ENCODE results near the gene MAPKAP1. TPM values are rescaled to one million over a fixed set of nuclear protein-coding genes. Genes with fewer than 3 reads are reported as not detected.

MAPKAP1 gene
- total and polyA plus RNA-seq, 9 of the 15 experiments (the other 6 are each of a cell fraction or from before 2014, with no cell fraction given) = 2.6 to 82.1 (median 61.1) TPM

DNA sequence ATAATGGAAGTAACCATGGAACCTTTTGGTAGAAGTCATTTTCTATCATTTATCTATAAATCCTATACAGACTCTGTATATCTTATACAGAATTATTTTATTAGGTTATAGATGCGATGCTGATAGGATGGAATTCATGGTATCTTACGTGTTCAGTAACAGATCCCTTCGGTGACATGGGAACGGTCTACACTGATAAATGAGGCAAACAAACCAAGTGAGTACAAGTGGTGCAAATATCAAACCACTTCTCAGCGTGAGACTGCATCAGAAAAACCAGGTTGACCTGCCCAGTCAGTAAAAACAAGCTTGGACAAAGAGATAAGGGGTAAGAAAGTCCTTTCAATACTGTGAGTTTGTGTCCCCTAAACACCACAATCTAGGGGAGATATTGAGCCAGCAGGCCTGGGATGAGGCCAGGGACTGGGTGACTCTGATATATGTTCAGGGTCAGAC, 229.9 kb downstream of the MAPKAP1 start (continued):
- TF ChIP-seq CSDE1 (IDR thresholded peaks at IDR 0.05) (no peak), MYNN (IDR thresholded peaks at IDR 0.05) (0 out of 2 replicates have a peak, but pooled peaks have one; percentile 23), MYNN (CRISPR knock-in tag; IDR thresholded peaks at IDR 0.05) (no peak), ZFX (CRISPR knock-in tag; IDR thresholded peaks at IDR 0.05) (0 out of 2 replicates have a peak, but pooled peaks have one; percentile 5), POU5F1 (IDR thresholded peaks at IDR 0.05; ENCODE audit: borderline replicate concordance, low read depth, low read length, partially characterized antibody) (no peak), SETDB1 (IDR thresholded peaks at IDR 0.05; ENCODE audit: low read length) (no peak), CBFA2T2 (conservative IDR thresholded peaks at IDR 0.05) (peak; percentile 97), ZNF121 (CRISPR knock-in tag; conservative IDR thresholded peaks at IDR 0.05) (no peak), SMARCC2 (IDR thresholded peaks at IDR 0.05; ENCODE audit: low read depth) (peak; percentile 61; the same call in 1 of the 2 replicates), ZNF583 (CRISPR knock-in tag; IDR thresholded peaks at IDR 0.05) (no peak), ZNF384 (IDR thresholded peaks at IDR 0.05; ENCODE audit: low read depth, low read length) (no peak)
- TF ChIP-seq, protein P1, sequence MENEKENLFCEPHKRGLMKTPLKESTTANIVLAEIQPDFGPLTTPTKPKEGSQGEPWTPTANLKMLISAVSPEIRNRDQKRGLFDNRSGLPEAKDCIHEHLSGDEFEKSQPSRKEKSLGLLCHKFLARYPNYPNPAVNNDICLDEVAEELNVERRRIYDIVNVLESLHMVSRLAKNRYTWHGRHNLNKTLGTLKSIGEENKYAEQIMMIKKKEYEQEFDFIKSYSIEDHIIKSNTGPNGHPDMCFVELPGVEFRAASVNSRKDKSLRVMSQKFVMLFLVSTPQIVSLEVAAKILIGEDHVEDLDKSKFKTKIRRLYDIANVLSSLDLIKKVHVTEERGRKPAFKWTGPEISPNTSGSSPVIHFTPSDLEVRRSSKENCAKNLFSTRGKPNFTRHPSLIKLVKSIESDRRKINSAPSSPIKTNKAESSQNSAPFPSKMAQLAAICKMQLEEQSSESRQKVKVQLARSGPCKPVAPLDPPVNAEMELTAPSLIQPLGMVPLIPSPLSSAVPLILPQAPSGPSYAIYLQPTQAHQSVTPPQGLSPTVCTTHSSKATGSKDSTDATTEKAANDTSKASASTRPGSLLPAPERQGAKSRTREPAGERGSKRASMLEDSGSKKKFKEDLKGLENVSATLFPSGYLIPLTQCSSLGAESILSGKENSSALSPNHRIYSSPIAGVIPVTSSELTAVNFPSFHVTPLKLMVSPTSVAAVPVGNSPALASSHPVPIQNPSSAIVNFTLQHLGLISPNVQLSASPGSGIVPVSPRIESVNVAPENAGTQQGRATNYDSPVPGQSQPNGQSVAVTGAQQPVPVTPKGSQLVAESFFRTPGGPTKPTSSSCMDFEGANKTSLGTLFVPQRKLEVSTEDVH (IDR thresholded peaks at IDR 0.05; ENCODE audit: low read depth, partially characterized antibody) = no peak
- TF ChIP-seq, protein P2, sequence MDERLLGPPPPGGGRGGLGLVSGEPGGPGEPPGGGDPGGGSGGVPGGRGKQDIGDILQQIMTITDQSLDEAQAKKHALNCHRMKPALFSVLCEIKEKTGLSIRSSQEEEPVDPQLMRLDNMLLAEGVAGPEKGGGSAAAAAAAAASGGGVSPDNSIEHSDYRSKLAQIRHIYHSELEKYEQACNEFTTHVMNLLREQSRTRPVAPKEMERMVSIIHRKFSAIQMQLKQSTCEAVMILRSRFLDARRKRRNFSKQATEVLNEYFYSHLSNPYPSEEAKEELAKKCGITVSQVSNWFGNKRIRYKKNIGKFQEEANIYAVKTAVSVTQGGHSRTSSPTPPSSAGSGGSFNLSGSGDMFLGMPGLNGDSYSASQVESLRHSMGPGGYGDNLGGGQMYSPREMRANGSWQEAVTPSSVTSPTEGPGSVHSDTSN (CRISPR knock-in tag; IDR thresholded peaks at IDR 0.05; ENCODE audit: low read depth) = no peak
- TF ChIP-seq, protein P2 (tag; conservative IDR thresholded peaks at IDR 0.05; ENCODE audit: low read depth) = peak; percentile 56; the same call in 1 of the 2 replicates
- TF ChIP-seq, protein P3, sequence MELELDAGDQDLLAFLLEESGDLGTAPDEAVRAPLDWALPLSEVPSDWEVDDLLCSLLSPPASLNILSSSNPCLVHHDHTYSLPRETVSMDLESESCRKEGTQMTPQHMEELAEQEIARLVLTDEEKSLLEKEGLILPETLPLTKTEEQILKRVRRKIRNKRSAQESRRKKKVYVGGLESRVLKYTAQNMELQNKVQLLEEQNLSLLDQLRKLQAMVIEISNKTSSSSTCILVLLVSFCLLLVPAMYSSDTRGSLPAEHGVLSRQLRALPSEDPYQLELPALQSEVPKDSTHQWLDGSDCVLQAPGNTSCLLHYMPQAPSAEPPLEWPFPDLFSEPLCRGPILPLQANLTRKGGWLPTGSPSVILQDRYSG (tag; conservative IDR thresholded peaks at IDR 0.05; ENCODE audit: low read depth) = no peak
- TF ChIP-seq, protein P4, sequence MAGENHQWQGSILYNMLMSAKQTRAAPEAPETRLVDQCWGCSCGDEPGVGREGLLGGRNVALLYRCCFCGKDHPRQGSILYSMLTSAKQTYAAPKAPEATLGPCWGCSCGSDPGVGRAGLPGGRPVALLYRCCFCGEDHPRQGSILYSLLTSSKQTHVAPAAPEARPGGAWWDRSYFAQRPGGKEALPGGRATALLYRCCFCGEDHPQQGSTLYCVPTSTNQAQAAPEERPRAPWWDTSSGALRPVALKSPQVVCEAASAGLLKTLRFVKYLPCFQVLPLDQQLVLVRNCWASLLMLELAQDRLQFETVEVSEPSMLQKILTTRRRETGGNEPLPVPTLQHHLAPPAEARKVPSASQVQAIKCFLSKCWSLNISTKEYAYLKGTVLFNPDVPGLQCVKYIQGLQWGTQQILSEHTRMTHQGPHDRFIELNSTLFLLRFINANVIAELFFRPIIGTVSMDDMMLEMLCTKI (IDR thresholded peaks at IDR 0.05; ENCODE audit: partially characterized antibody) = no peak
- TF ChIP-seq, protein P5, sequence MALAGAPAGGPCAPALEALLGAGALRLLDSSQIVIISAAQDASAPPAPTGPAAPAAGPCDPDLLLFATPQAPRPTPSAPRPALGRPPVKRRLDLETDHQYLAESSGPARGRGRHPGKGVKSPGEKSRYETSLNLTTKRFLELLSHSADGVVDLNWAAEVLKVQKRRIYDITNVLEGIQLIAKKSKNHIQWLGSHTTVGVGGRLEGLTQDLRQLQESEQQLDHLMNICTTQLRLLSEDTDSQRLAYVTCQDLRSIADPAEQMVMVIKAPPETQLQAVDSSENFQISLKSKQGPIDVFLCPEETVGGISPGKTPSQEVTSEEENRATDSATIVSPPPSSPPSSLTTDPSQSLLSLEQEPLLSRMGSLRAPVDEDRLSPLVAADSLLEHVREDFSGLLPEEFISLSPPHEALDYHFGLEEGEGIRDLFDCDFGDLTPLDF (CRISPR knock-in tag; IDR thresholded peaks at IDR 0.05) = 0 out of 2 replicates have a peak, but pooled peaks have one; percentile 31
- TF ChIP-seq, protein P6, sequence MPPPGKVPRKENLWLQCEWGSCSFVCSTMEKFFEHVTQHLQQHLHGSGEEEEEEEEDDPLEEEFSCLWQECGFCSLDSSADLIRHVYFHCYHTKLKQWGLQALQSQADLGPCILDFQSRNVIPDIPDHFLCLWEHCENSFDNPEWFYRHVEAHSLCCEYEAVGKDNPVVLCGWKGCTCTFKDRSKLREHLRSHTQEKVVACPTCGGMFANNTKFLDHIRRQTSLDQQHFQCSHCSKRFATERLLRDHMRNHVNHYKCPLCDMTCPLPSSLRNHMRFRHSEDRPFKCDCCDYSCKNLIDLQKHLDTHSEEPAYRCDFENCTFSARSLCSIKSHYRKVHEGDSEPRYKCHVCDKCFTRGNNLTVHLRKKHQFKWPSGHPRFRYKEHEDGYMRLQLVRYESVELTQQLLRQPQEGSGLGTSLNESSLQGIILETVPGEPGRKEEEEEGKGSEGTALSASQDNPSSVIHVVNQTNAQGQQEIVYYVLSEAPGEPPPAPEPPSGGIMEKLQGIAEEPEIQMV (tag; conservative IDR thresholded peaks at IDR 0.05; ENCODE audit: low read depth) = no peak

Measured in K562 (cell line).